Stomach (tissue), 4 donors: ENCODE data around the gene PLEKHH2.

ENCODE experiments used
- CTCF ChIP-seq, 7 experiments: fragments of 450-650 bp in 4 of 7; fragments of 200-600 bp in 3 of 7; sonication (generic) in 3 of 7; IDR thresholded peaks; one replicate each; pipeline ENCODE4 v1.5.1; 2016 to 2019; ENCODE audit warnings: antibody characterized with exemption in 7 of 7, control low read depth in 2 of 7, mild to moderate bottlenecking in 1 of 7
- POLR2A ChIP-seq, 4 donors: fragments of 450-650 bp; IDR thresholded peaks; one replicate each; pipeline ENCODE4 v1.6.1; 2016; ENCODE audit warnings: antibody characterized with exemption in 4 of 4, control low read depth in 2 of 4, mild to moderate bottlenecking in 1 of 4, moderate library complexity in 1 of 4

- TF ChIP-seq POLR2A (IDR thresholded peaks at IDR 0.05) (no peak), CTCF (IDR thresholded peaks at IDR 0.05) (no peak)
Measured at GRCh38 chr2:43766006-43766405, 128.9 kb downstream of the PLEKHH2 start.
